Keratinocyte (primary cell): ENCODE data around the gene TMEM50B. TPM values are rescaled to one million over a fixed set of nuclear protein-coding genes. Genes with fewer than 3 reads are reported as not detected.

Experiments used
- DNase-seq: peaks from one replicate; pipeline ENCODE4 v3.0.0-alpha.2; 2011; ENCODE audit warnings: low read depth, missing footprints, low spot score
- FAIRE-seq: peaks from 2 replicates; lab custom pipeline; 2011; peaks lifted over from hg19 to GRCh38; lab: Jason Lieb, UNC
- H2AFZ ChIP-seq: 2 replicates; pipeline ENCODE4 v1.6.0; 2012; ENCODE audit warnings: low read length, control low read depth, inconsistent platforms; ENCODE audit not compliant: control insufficient read depth
- H3K27ac ChIP-seq: 2 replicates; pipeline ENCODE4 v1.5.1; 2011; ENCODE audit warnings: low read length; ENCODE audit not compliant: control insufficient read depth, insufficient read depth
- H3K27me3 ChIP-seq: 3 replicates; pipeline ENCODE4 v1.6.0; 2011; ENCODE audit warnings: low read length; ENCODE audit not compliant: control insufficient read depth, insufficient read depth; ENCODE audit errors: extremely low read depth
- H3K36me3 ChIP-seq, 2 experiments: 2 replicates in 1 of 2; 3 replicates in 1 of 2; pipeline ENCODE4 v1.5.1; 2011; ENCODE audit warnings: low read length in 2 of 2, mild to moderate bottlenecking in 1 of 2; ENCODE audit not compliant: control insufficient read depth in 2 of 2, insufficient read depth in 2 of 2; ENCODE audit errors: extremely low read depth in 1 of 2
- H3K4me1 ChIP-seq: 3 replicates; pipeline ENCODE4 v1.5.1; 2011; ENCODE audit warnings: low read length; ENCODE audit not compliant: control insufficient read depth, insufficient read depth; ENCODE audit errors: extremely low read depth
- H3K4me2 ChIP-seq: 3 replicates; pipeline ENCODE4 v1.6.0; 2011; ENCODE audit warnings: low read depth, low read length; ENCODE audit not compliant: control insufficient read depth, insufficient read depth; ENCODE audit errors: extremely low read depth
- H3K4me3 ChIP-seq, 3 experiments: fragments of 200-600 bp in 1 of 3; sonication (generic) in 1 of 3; 2 replicates in 2 of 3; 3 replicates in 1 of 3; pipeline ENCODE4 v1.5.1; 2011 to 2016; ENCODE audit warnings: low read length in 3 of 3, mild to moderate bottlenecking in 3 of 3, control low read depth in 2 of 3, inconsistent platforms in 1 of 3, low read depth in 1 of 3, mixed read lengths in 1 of 3, mixed run types in 1 of 3, moderate library complexity in 1 of 3; ENCODE audit not compliant: control insufficient read depth in 2 of 3, insufficient read depth in 2 of 3; ENCODE audit errors: extremely low read depth in 1 of 3
- H3K79me2 ChIP-seq: 2 replicates; pipeline ENCODE4 v1.6.0; 2012; ENCODE audit warnings: low read length; ENCODE audit not compliant: control insufficient read depth, insufficient read depth
- H3K9ac ChIP-seq: 3 replicates; pipeline ENCODE4 v1.6.0; 2011; ENCODE audit warnings: low read length; ENCODE audit not compliant: control insufficient read depth, insufficient read depth; ENCODE audit errors: extremely low read depth
- H3K9me1 ChIP-seq: 3 replicates; pipeline ENCODE4 v1.6.0; 2011; ENCODE audit warnings: low read length; ENCODE audit not compliant: control insufficient read depth, insufficient read depth; ENCODE audit errors: extremely low read depth
- H3K9me3 ChIP-seq: 2 replicates; pipeline ENCODE4 v1.5.1; 2012; ENCODE audit warnings: low read depth, low read length; ENCODE audit not compliant: control insufficient read depth
- H4K20me1 ChIP-seq: 3 replicates; pipeline ENCODE4 v1.6.0; 2011; ENCODE audit warnings: low read length; ENCODE audit not compliant: control insufficient read depth, insufficient read depth; ENCODE audit errors: extremely low read depth
- EZH2 ChIP-seq: IDR thresholded peaks from one replicate; pipeline ENCODE4 v1.6.1; 2012; ENCODE audit warnings: inconsistent platforms, mild to moderate bottlenecking, low read length, moderate library complexity
- dilution Hi-C: fragments of 300-500 bp; cut with MboI; formaldehyde crosslinking; loops from one replicate; pipeline ENCODE4 v1.7.0; 2020; ENCODE audit warnings: low sequenced_read_pairs; ENCODE audit not compliant: extremely low pct_ligation_motif_present
- polyA plus RNA-seq, 5 experiments: library from polyadenylated mRNA; depleted of rRNA in 3 of 5; stranded (reverse) in 3 of 5; stranded (forward) in 1 of 5; unstranded in 1 of 5; fragments of >200 nt; gene quantifications; 1 replicate in 1 of 5; 2 replicates in 3 of 5; 3 replicates in 1 of 5; pipeline versions ENCODE4 v1.2.1 to v1.2.3, GENCODE V29; 2011 to 2012; ENCODE audit warnings: missing spikeins in 2 of 5, low read depth in 1 of 5, low replicate concordance in 1 of 5
- TF ChIP-seq, protein P1 (sequence below), 3 experiments: IDR thresholded peaks in 1 of 3; conservative IDR thresholded peaks in 1 of 3; optimal IDR thresholded peaks in 1 of 3; 2 replicates in 2 of 3; 3 replicates in 1 of 3; pipeline versions ENCODE3 to v1.5.1; 2011; ENCODE audit warnings: low read length in 3 of 3, mild to moderate bottlenecking in 3 of 3, moderate library complexity in 2 of 3, control low read depth in 1 of 3, inconsistent platforms in 1 of 3; ENCODE audit not compliant: insufficient read depth in 2 of 3; ENCODE audit errors: extremely low read depth in 1 of 3

Gene TMEM50B
- polyA plus RNA-seq, 1 donor (not counting 4 experiments of a cell fraction or from before 2014, with no cell fraction given) = 39.7 TPM

- Histone ChIP-seq H3K9me3 (no peaks in the 10 kb centered on the region), H3K4me1 (peaks cover 21% of the 10 kb centered on the region), H4K20me1 (peaks cover 10% of the 10 kb centered on the region), H3K79me2 (peaks cover 33% of the 10 kb centered on the region), H3K36me3 (peaks cover 31 to 51% of the 10 kb centered on the region in 2 experiments), H3K9me1 (no peaks in the 10 kb centered on the region), H2AFZ (no peak overlapping the region), H3K27ac (no peak overlapping the region), H3K4me3 (no peak overlapping the region), H3K9ac (no peak overlapping the region), H3K4me2 (no peak overlapping the region), H3K27me3 (no peaks in the 10 kb centered on the region)
- dilution Hi-C loops = no loop called here
- TF ChIP-seq, protein P1, sequence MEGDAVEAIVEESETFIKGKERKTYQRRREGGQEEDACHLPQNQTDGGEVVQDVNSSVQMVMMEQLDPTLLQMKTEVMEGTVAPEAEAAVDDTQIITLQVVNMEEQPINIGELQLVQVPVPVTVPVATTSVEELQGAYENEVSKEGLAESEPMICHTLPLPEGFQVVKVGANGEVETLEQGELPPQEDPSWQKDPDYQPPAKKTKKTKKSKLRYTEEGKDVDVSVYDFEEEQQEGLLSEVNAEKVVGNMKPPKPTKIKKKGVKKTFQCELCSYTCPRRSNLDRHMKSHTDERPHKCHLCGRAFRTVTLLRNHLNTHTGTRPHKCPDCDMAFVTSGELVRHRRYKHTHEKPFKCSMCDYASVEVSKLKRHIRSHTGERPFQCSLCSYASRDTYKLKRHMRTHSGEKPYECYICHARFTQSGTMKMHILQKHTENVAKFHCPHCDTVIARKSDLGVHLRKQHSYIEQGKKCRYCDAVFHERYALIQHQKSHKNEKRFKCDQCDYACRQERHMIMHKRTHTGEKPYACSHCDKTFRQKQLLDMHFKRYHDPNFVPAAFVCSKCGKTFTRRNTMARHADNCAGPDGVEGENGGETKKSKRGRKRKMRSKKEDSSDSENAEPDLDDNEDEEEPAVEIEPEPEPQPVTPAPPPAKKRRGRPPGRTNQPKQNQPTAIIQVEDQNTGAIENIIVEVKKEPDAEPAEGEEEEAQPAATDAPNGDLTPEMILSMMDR (optimal IDR thresholded peaks at IDR 0.05 in 1 of 3, IDR thresholded peaks at IDR 0.05 in 1 of 3, conservative IDR thresholded peaks at IDR 0.05 in 1 of 3; ENCODE audit: extremely low read depth in 1 of 3, insufficient read depth in 2 of 3, low read length in 3 of 3) = no peak
- TF ChIP-seq EZH2 = no peak
- DNase-seq (no peak), FAIRE-seq (no peak)
These were observed 55.6 kb downstream of the TMEM50B start for GRCh38 chr21:33424214-33424613.

- Histone ChIP-seq H3K9ac (no peak overlapping the region), H3K4me2 (no peak overlapping the region), H2AFZ (no peak overlapping the region), H3K36me3 (peaks cover 25 to 34% of the 10 kb centered on the region in 2 experiments), H3K4me3 (no peak overlapping the region), H3K9me3 (no peaks in the 10 kb centered on the region), H3K27me3 (no peaks in the 10 kb centered on the region), H3K4me1 (no peaks in the 10 kb centered on the region), H4K20me1 (peaks cover 10% of the 10 kb centered on the region), H3K9me1 (no peaks in the 10 kb centered on the region), H3K79me2 (peaks cover 46% of the 10 kb centered on the region), H3K27ac (no peak overlapping the region)
- FAIRE-seq (no peak), DNase-seq (no peak)
- dilution Hi-C loops = no loop called here
- TF ChIP-seq EZH2 = no peak
- TF ChIP-seq, protein P1 (optimal IDR thresholded peaks at IDR 0.05 in 1 of 3, IDR thresholded peaks at IDR 0.05 in 1 of 3, conservative IDR thresholded peaks at IDR 0.05 in 1 of 3; ENCODE audit: extremely low read depth in 1 of 3, insufficient read depth in 2 of 3, low read length in 3 of 3) = no peak
These were observed 57.9 kb downstream of the TMEM50B start for GRCh38 chr21:33421713-33422393.
